GM21381 (cell line): ENCODE data around the gene SEMA3A.

Experiments used
- ATAC-seq: cut with Tn5 transposase; IDR thresholded peaks from one replicate; pipeline ENCODE4 v1.9.1; 2021; ENCODE audit warnings: mild to moderate bottlenecking, moderate library complexity; ENCODE audit not compliant: unreplicated experiment

SEMA3A gene

GRCh38 chr7:84022684-84023308 is 171.8 kb downstream of the SEMA3A start:
- no peak for ATAC-seq

DNA sequence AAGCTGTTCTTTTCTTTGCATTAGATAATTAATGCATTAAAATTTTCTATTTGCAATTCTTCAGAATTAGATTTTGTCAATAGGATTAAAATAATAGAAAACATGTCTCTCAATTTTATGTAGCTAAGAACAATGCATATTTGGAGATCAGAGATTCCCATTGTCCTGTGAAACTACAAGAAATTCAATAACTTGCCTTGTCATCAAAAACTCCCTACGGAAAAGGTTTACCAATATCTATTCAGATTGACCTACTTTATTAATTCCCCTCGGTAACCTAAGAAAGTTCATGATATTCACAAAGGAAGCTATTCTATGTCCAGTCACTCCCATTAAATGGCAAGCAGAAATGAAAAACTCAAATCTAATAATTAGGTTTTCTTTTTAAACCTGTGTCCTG is 172.6 kb downstream of the SEMA3A start:
- ATAC-seq, result no peak

GRCh38 chr7:84021292-84021908 is 173.2 kb downstream of the SEMA3A start:
- no peak for ATAC-seq

GRCh38 chr7:84017651-84018050 is 176.9 kb downstream of the SEMA3A start:
- ATAC-seq, result no peak

- no peak for ATAC-seq
Measured at GRCh38 chr7:84013616-84014240, 180.9 kb downstream of the SEMA3A start.

DNA sequence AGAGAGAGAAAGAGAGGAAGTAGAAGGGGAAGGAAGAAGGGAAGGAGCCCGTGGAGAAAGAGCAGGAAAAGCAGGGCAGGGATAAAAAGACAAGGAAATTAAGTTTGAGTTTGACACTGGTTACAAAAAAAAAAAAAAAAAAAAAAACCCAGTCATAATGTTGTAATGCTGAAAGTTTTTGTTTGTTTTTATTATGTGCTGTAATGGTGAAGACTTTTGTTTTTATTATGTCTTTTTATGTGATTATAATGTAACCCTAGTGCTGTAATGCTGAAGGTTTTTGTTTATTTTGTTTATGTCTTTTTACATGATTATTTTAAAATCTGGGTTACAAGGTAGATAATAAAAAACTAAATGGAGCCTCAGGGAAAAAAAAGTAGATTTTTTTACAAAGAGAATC is 184.8 kb downstream of the SEMA3A start:
- no peak for ATAC-seq

GRCh38 chr7:84009051-84009450 is 185.5 kb downstream of the SEMA3A start:
- no peak for ATAC-seq

- no peak for ATAC-seq
Measured at GRCh38 chr7:84003191-84003590, 191.4 kb downstream of the SEMA3A start.

DNA sequence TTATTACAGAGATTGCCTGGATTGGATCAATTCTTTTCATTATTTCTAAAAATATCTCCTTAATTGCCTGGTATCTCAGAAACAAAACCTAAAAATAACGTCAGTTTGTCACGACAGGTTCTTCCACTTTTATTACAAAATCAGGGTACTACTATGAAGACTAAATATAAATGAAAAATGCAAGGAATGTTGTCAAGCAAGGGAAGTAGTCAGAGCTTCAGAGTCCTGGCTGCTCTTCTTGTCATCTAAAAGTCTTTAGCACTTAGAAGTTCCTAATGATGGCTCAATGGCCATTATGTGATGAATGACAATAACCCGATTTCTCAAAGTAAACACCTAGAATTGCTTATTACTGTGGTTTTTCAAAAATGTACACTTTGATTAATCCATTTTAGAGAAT is 192.2 kb downstream of the SEMA3A start:
- no peak for ATAC-seq

GRCh38 chr7:83996879-83997278 is 197.7 kb downstream of the SEMA3A start:
- no peak for ATAC-seq

- no peak for ATAC-seq
Measured at GRCh38 chr7:83987764-83988163, 206.8 kb downstream of the SEMA3A start.

DNA sequence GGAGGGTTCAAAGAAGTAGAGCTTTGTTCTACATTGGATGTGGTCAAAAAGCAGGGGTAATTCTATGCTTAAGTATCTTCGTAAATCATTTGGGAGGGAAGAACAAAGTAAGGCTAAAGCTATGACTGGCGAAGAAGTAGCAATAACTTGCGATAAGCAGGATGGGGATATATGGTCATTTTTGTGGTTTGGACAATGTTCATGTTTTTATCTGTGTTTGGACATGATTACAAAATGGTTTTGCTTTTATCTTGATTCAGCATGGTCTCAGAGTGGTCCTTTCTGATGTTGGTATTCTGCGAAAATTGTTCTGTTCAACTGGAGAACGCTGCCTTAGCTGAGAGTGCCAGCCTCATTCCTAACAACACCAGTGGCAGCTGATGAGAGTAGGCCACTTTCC is 208.8 kb downstream of the SEMA3A start:
- no peak for ATAC-seq

GRCh38 chr7:83984591-83984990 is 210.0 kb downstream of the SEMA3A start:
- ATAC-seq, result no peak

DNA sequence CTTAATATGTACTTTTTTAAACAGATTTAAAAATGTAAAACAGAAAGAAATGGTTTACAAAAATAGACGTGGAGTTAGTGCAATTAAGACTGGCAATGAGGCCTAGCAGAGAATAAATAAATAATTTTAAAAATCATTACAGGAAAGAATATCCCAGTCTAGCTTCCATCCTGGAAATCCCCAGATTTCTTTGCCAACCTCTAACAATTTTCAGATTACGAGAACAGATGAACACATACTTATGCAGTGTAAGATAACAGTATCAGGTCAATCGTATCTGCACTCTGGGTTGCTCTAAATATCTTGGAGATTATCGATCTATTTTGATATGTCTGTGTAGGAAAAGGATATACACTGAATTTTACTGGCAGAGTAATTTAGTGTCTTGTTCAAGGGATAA is 210.5 kb downstream of the SEMA3A start:
- no peak for ATAC-seq

GRCh38 chr7:83983606-83984005 is 211.0 kb downstream of the SEMA3A start:
- no peak for ATAC-seq

GRCh38 chr7:83976302-83976701 is 218.3 kb downstream of the SEMA3A start:
- ATAC-seq, result peak; percentile 81

- no peak for ATAC-seq
Measured at GRCh38 chr7:83970081-83970480, 224.5 kb downstream of the SEMA3A start.

GRCh38 chr7:83964318-83964717 is 230.3 kb downstream of the SEMA3A start:
- ATAC-seq, result no peak

- no peak for ATAC-seq
Measured at GRCh38 chr7:83957333-83957732, 237.3 kb downstream of the SEMA3A start.

DNA sequence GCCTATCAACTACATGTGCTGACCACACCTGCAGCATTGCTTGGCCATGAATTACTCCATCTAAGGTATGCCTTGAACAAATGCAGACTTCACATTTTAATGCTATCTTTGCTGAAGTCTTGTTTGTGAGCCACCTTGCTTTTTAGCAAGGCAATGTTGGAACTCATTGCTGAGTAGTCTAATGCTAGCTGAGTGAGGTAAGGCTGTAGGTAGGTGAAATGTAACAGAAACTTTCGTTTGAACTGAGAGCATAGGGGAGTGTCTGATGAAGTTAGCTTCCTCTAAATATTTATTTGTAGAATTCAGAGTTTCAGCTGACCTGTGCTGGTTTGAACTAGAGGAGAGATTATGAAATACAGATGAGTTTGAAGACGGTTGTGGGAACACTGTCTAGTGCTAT is 238.5 kb downstream of the SEMA3A start:
- ATAC-seq, result no peak

GRCh38 chr7:83952236-83952635 is 242.4 kb downstream of the SEMA3A start:
- no peak for ATAC-seq

GRCh38 chr7:83947260-83947659 is 247.3 kb downstream of the SEMA3A start:
- ATAC-seq, result no peak

DNA sequence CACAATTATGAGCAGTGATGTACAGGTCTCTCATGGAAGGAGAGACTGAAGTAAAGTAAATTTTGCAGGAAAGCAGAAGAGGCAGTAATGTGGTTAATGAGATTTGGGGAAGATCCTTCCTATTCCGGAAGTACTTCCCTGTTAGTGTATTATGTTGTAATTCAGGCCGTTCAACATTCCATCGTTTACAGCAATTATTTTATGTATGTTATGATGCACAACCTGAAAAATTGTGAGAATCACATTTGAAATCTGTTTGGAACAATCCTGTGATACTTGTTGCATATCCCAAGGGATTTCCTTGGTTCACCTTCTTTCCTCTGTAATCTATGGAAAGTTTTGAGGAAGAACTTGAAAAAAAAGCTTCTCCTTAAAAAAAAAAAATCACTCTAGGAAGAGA is 247.8 kb downstream of the SEMA3A start:
- no peak for ATAC-seq
